IPS-15b (cell line): ENCODE measurements around the gene MSH4.

Experiments
- H3K27me3 ChIP-seq: one replicate; pipeline ENCODE4 v1.6.1; 2013; ENCODE audit warnings: low read length; ENCODE audit not compliant: control insufficient read depth, insufficient read depth
- H3K36me3 ChIP-seq: one replicate; pipeline ENCODE4 v1.6.1; 2013; ENCODE audit warnings: low read length; ENCODE audit not compliant: control insufficient read depth, insufficient read depth
- H3K4me1 ChIP-seq: one replicate; pipeline ENCODE4 v1.6.1; 2013; ENCODE audit warnings: mild to moderate bottlenecking, low read length; ENCODE audit not compliant: control insufficient read depth, insufficient read depth
- H3K4me3 ChIP-seq: one replicate; pipeline ENCODE4 v1.5.1; 2013; ENCODE audit warnings: low read depth, low read length
- H3K9ac ChIP-seq: one replicate; pipeline ENCODE4 v1.6.1; 2013; ENCODE audit warnings: low read depth, mild to moderate bottlenecking, low read length
- H3K9me3 ChIP-seq: one replicate; pipeline ENCODE4 v1.6.1; 2013; ENCODE audit warnings: mild to moderate bottlenecking, low read length; ENCODE audit not compliant: control insufficient read depth, insufficient read depth

The MSH4 gene

DNA sequence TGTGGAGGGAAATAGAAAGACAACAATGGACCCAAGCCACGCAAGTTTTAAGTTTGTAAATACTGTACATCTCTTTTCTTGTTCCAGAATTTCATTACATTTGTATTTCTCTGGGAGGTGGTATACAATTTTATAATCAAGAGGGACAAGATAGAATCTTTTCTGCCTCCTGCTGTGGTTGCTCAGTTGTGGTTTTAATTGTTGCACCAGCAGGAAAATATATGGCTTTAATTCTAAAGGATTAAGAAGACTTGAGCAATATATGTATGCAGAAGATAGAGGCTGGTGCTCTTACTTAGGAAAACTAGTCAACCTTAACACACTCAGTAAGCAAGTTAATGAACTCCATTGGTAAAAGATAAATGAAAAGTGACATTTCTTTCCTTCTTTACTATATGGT is 155.3 kb downstream of the MSH4 start:
- Histone ChIP-seq H3K9ac (no peak overlapping the region), H3K36me3 (no peaks in the 10 kb centered on the region), H3K9me3 (no peaks in the 10 kb centered on the region), H3K4me3 (no peak overlapping the region), H3K27me3 (no peaks in the 10 kb centered on the region), H3K4me1 (no peaks in the 10 kb centered on the region)

DNA sequence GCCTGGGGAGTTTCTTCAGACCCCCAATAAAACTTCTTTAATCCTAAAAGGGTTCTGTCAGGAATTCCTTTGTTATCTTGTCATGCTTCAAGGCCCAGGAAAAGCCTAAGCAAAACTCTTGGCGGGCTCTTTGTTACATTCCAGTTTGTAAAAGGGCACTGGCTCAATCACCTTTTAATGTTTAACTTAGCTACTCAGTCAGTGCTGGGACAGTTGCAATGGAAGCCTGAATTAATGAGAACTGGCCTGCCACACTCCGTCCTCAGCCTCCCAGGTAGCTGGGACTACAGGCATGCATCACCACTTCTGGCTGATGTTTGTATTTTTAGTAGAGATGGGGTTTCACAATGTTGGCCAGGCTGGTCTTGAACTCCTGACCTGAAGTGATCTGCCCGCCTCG is 156.8 kb downstream of the MSH4 start:
- H3K4me3 ChIP-seq = no peak overlapping the region
- no peak overlapping the region for H3K9ac ChIP-seq
- H3K9me3 ChIP-seq = no peaks in the 10 kb centered on the region
- no peaks in the 10 kb centered on the region for H3K27me3 ChIP-seq
- no peaks in the 10 kb centered on the region for H3K4me1 ChIP-seq
- no peaks in the 10 kb centered on the region for H3K36me3 ChIP-seq

DNA sequence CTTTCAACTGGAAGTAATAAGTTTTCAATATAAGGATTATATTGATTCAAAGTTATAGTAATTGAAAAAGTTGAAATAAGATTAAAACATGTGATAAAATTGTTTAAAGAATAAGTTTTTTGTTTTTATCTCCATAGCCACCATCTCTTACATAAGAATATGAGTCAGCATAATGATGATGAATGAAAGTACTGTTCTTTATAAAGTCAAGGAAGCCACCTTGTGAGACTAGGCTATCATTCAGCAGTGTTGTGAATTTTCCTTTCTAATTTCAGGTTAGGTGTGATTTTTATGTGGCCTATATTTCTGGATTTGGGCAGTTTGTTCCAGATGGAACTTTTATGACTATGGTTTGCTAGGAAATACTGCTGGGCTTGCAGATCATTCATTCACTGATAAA is 157.9 kb downstream of the MSH4 start:
- H3K4me3 ChIP-seq = no peak overlapping the region

More for the DNA sequence above, 157.9 kb downstream of the MSH4 start:
- Histone ChIP-seq H3K36me3 (no peaks in the 10 kb centered on the region), H3K9me3 (no peaks in the 10 kb centered on the region), H3K4me1 (no peaks in the 10 kb centered on the region), H3K27me3 (no peaks in the 10 kb centered on the region), H3K9ac (no peak overlapping the region)
